Left lobe of liver (tissue), 2 donors: ENCODE measurements around the gene PLEKHM3. TPM values are rescaled to one million over a fixed set of nuclear protein-coding genes. Genes with fewer than 3 reads are reported as not detected.
"Not testable (repeated sequence)": the region's sequence is repeated elsewhere in the genome, so short reads cannot be mapped to it uniquely, and the experiment has no call there.

Experiments
- ATAC-seq: fragments of 200-7000 bp; cut with Tn5 transposase; one replicate; pipeline ENCODE4 v1.9.1; 2020; ENCODE audit warnings: mild to moderate bottlenecking, moderate library complexity
- DNase-seq: peaks from one replicate; pipeline ENCODE4 v3.0.0-alpha.2; 2020; ENCODE audit warnings: low spot score
- total RNA-seq: library from RNA; stranded (reverse); gene quantifications from one replicate; pipeline ENCODE4 v1.2.1, GENCODE V29; 2021
- donor health status: DM: no; HTN: no; CAD: no; lungs with moderate emphysema.
- donor health status: DM: no; HTN: yes; CAD: no.

The PLEKHM3 gene
- total RNA-seq, 1 donor from 2014 or later: 8.5 TPM

DNA sequence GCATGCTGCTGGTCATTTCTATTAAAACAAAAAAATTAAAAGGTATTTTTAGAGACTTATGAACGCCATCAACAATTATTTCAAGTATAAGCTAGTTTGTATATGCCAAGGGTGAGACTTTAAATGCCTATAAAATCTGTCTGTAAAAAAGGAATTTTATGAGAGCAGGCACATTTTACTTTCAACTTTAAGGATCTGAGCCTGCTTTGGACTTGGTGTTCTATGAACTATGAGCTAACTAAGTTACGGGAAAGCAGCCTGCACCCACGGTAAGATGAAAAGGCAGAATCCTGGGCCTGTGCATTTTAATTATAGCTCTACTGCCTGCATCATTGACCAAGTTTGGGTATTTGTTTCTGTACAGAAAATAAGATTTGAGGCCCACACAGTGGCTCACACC is 95.4 kb downstream of the PLEKHM3 start:
- ATAC-seq (peak; percentile 16), DNase-seq (no peak)

DNA sequence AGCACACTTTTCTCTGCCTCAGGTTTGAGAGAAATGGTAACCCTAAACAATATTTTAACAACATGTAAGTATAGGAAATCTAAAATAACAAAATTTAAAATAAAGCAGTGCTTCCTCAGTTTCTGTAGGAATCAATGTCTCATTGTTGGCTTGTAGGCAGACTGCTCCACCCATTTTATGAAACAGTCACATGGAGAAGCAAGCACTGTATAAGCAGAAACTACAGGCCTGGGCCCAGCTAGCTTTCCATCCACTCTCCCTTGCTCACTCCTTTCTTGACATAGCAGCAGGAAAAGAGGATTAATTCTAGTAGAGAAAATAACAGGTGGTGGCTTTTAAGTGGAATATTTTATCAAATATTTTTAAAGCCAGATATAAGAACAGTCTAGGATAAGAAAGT is 97.2 kb downstream of the PLEKHM3 start:
- ATAC-seq: no peak
- DNase-seq: no peak

DNA sequence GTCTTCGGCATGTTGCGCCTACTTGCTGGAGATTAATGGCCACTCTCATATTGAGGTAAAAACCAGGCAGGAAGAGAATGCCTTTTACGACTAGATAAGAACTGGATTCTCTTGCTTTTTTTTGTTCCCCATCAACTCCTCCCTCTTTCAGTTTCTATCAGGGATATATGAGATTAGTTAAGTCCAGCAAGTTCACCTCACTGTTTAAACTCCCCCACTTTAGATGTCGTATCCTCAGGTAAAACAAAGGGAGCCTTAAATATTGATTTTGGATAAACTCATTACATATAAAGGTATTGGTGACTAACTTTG is 98.4 kb downstream of the PLEKHM3 start:
- no peak for ATAC-seq
- no peak for DNase-seq

DNA sequence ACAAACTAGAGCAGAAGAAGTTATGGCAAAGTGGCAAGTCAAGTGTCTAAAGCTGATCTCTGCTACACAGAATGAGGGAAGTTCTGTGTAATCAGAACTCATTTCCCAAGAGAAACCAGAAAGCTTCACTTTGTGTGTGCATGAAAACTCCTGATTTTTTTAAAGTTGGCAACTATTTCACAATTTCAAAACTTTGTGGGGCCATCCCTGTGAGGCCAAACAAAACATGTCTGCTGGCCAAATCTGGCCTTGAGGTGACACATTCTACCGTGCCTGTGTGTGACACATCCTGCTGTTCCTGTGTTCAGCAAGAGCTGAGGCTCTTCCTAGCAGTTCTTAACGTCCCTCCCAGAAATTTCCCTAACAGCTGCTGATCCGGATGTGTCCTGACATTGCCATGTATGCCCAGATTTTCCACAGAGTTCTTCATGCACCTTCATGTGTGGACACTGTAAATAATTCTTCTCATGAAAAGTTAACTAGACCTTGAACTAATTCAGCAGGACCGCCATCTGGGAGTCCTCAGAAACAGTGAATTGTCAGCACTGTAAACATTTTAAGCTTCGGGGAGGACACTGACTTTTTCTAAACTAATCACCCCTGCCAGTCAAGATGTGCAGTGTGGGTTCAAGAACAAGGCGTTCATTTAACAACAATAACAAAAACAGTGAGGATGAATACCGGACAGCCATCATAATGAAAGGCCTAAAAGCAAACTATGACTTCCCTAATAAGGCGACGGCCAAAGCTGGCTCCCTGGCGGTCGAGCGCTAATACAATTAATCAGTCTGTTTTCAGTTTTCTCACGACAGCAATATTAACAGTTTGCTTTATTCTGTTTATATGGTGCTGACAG is 99.0 kb downstream of the PLEKHM3 start:
- DNase-seq (peak; percentile 81), ATAC-seq (peak; percentile 85)

DNA sequence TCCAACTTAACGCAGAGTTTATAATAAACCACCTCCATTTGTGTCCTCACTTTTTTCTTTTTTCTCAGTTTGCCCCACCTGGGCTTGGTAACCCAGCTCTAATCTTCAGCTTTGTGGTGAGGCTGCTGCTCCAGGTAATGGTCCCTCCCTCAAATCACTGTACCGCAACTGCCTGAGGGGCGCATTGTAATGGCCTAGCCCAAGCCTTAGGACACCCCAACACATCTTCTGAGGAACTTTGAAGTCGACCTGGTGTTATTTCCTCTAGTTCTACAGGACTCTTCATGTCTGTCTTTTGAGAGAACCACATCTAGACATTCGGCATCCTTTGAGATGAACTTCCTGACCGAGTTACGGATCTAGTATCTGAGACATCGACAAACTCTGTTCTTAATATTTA is 99.7 kb downstream of the PLEKHM3 start:
- ATAC-seq (no peak), DNase-seq (no peak)

DNA sequence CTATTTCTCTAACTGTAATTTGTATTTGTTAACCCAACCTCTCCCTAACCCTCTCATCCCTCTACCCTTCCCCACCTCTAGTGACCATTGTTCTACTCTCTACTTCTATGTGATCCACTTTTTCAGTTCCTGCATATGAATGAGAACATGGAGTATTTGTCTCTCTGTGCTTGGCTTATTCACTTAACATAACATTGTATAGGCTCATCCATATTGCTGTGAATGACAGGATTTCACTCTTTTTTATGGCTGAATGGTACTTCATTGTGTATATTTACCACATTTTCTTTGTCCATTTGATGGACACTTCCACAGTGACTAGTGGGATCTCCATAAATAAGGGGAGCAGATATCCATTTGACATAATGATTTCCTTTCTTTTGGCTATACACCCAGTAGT is 103.7 kb downstream of the PLEKHM3 start:
- DNase-seq: no peak

DNA sequence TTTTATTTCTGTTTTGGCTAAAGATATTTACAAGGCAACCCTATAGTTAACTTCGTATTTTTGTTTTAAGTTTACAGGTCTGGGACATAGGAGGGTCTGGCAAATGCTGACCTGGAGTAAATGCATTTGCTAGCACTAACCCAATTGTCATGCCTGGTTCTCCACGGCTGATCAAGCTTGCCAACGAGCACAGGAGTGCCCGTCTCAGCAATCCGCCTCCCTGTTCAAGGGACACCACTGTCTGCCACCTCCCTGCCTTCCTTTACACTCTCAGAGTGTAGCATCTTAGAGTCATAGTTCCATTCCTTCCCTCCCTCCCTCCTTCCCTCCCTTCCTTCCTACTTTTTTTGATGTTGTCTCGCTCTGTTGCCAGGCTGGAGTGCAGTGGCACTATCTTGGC is 104.6 kb downstream of the PLEKHM3 start:
- DNase-seq (no peak), ATAC-seq (no peak)

More for the DNA sequence above, 103.7 kb downstream of the PLEKHM3 start:
- no peak for ATAC-seq

DNA sequence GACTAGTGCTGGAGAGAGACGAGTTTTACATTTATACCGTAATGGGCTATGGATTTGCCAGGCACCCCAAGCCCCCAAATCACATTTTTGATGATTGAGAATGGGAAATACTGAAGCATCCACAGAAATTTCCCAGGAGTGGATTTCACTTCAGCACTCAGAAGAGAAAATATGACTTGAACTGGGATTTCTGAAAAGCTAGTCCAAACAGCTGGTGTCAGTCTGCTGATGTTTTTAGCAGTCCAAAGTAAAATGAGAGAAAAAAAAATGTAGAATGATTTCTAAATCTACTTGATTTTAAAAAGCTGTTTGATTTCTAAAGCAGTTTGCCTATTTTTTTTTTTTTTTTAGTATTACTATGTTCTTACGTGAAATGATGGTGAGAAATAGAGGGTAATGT is 105.0 kb downstream of the PLEKHM3 start:
- DNase-seq (no peak), ATAC-seq (no peak)

DNA sequence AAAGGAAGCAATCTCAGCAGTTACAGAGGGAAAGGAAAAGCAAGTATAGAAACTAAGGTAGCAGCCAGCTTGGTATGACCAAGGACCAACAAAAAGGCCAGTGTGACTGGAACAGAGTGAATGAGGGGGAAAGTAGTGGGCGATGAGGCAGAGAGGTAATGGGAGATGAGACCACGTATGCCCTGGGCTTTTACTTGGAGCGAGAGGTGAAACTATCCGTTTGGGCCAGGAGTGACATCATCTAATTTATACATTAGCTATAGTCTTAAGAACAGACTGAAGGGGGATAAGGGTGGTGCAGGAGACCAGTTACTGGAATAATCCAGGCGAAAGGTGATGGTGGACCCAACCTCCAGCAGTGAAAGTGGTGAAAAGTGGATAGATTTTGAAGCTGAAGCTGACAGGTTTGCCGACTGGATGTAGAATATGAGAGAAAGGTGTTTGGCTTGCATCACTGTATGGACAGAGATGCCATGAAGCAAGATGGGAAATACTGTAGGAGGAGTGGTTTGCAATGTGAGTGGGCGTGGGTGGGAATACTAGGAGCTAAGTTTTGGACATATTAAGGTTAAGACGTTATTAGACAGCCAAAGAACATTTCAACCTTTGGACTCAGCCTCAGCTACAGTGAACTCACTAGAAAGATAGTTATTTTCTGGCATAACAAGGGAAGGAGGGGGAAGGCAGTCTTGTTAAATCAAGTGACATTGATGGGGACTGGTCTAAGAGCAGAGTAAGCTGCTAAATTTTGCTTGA is 106.0 kb downstream of the PLEKHM3 start:
- no peak for DNase-seq
- no peak for ATAC-seq

DNA sequence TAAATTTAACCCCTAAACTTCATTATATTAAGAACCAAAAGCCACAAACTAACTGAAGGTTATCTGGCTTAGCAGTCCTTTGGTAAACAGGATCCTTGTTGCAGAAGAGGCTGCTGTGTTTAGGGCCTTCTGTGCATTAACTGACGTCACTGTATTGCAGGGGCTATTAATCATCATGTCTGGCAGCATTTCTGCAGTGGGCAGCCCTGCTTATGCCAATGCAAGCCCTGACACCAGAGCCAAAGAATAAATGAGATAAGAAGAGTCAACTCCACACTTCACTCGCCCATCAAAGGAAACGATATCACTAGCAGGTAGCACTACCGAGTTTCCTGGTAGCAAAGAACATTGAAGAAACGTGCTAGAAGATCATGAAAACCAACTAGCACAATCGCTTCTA is 110.6 kb downstream of the PLEKHM3 start:
- DNase-seq: no peak
- no peak for ATAC-seq

DNA sequence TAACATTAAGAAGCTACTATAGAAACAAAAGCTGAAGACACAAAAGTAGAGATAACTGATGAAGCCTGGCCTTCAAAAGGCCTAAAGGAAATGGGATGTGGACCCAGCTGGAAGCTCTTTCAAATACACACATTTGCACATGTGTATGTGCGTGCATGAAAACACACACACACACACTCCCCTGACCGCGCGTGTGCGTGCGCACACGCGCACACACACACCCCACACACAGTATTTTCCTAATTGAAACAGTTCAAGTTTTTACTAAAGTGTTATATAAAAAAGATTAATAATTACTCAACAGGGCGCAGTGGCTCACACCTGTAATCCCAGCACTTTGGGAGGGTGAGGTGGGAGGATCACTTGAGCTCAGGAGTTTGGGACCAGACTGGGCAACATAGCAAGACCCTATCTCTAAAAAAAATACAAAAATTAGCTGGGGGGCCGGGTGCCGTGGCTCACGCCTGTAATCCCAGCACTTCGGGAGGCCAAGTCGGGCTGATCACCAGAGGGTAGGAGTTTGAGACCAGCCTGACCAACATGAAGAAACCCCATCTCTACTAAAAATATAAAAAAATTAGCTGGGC is 111.5 kb downstream of the PLEKHM3 start:
- DNase-seq (no peak), ATAC-seq (no peak)

DNA sequence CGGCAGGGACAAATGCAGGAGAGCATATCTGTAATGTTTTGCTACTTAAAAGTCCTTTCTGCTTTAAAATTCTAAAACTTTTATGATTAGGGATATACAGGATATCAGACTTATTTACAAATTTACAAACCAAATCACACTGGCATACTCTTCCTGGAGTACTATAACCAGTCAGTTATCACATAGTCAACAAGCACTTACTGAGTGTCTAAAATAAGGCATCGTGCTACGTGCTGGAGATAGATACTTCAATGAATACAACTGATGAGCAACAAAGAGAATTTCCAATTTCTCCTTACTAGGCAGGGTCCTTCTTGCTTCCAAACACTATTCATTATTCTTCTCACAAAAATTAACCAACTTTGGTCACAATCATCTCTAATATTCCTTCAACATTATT is 113.5 kb downstream of the PLEKHM3 start:
- ATAC-seq: no peak
- no peak for DNase-seq

DNA sequence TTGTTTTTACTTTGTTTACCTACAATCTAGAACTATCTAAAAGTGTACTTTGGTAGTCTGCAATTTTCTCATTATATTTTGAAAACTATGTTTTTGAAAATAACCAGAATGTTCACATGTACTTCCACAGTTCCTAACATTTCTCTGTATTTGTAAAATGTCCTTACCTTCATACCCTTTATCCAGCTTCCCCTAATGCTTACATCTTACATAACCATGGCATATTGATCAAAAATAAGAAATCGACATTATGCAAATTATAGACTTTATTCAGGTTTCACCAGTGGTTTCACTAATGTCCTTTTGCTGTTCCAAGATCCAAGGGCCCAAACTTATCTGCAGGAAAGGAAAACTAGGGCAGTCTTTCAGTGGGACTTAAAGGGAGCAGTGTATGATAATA is 114.1 kb downstream of the PLEKHM3 start:
- DNase-seq (no peak), ATAC-seq (no peak)

DNA sequence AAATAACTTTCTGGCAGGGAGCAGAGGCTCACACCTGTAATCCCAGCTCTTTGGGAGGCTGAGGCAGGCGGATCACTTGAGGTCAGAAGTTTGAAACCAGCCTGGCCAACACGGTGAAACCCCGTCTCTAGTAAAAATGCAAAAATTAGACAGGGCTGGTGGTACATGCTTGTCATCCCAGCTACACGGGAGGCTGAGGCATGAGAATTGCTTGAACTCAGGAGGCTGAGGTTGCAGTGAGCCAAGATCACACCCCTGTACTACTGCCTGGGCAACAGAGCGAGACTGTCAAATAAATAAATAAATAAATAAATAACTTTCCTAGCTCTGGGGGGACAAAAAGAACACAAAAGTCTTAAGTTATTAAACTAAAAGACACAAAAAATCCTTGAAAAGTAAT is 118.8 kb downstream of the PLEKHM3 start:
- not testable (repeated sequence) for DNase-seq, ATAC-seq

DNA sequence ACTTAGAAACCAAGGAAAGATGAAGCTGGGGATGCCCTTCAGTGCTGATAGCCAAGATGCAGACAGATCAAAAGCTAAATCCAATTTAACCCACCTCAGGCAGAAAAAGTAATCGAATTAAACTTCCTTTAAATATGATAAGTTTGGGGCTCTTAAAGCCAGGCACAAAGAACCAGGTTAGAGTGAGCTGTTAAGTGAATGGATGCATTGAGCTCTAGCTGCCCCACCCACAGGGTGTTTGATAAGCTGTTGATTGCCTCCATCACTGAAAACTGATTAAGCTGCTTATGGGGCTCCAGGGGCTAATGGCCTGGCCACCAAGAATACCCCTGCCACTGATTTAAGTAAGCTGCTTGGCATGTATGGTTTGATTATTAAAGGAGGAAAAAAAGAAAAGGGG is 119.8 kb downstream of the PLEKHM3 start:
- ATAC-seq (no peak), DNase-seq (no peak)

DNA sequence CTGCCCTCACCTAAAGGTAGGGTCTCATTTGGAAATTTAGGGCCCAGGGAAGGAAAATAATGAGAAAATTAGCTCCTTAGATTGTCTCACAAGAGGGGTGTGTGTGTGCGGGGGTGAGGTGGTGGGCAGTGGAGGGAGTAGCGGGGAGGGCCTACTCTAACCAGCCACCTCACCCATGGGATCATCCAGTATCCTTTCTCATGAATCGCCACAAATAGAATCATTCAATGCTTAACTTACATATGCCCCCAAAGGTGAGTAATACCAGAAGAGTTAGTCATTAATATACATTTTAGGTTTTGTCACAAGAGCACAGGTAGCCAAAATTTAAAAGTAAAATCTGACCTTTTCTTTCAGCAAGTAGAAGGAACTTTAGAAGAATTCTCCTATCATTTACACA is 122.1 kb downstream of the PLEKHM3 start:
- no peak for ATAC-seq
- no peak for DNase-seq

DNA sequence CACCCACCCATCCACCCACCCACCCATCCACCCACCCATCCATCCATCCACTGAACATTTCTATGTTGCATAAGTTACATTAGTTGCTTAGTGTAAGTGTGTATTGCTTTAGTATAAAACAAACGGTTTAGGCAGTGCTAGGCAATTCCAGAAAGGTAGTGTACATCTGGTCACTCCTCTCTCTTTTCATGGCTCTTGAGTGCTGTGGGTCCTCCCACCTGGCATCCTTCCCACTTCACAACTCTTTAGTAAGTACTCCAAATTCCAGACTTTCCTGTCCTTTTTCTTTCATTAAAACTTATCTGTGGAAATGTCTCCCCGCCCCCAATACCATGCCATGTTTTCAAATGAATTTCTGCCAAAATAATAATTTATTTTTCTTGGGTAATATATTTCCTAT is 122.5 kb downstream of the PLEKHM3 start:
- DNase-seq: no peak
- ATAC-seq: peak; percentile 33

DNA sequence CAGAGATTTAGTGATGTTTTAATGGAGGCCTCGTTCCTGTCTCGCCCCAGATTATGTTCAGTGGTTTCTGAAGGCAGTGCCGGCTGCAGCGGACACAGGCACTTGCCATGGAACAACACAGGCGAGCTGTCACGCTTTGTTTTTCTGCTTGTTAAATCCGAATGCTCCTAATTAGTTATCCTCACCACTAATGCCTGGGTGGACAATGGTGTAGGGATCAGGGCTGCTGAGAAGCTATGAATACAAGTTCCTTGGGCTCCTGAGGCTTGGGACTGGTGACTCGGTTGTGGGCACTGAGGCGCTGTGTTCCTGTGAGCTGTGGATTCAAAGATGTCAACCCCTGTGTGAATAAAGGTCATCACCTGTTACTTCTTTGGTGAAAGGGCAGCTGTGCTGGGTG is 123.5 kb downstream of the PLEKHM3 start:
- ATAC-seq (no peak), DNase-seq (no peak)

DNA sequence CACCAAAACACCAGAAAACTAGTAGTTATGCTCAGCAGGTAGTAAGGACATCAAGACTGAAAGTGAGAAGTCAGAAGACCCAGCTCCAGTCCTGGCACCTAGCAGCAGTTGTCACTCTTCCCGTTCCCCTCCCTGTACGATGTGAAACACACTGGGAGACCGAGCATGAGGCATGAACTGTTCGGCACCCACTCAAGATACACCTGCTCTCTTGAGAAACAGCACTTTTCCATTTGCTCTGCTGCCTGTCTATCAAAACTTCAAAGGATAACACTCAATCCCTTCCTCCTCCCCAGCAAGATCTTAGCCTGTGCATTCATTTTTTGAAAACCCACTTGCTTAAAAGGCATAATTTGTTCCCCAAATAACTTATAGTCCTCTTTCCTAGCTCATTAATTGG is 123.9 kb downstream of the PLEKHM3 start:
- ATAC-seq (no peak), DNase-seq (no peak)

DNA sequence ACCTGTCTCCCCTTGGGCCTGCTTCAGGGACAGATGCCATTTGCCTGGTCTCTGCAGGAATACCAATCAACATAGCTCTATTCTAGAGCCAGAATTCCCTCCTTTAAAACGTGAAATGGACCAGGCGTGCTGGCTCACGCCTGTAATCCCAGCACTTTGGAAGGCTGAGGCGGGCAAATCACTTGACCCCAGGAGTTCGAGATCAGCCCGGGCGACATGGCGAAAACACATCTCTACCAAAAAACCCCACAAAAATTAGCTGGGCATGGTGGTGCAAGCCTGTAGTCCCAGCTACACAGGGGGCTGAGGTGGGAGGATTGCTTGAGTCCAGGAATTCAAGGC is 127.0 kb downstream of the PLEKHM3 start:
- DNase-seq (no peak), ATAC-seq (no peak)

DNA sequence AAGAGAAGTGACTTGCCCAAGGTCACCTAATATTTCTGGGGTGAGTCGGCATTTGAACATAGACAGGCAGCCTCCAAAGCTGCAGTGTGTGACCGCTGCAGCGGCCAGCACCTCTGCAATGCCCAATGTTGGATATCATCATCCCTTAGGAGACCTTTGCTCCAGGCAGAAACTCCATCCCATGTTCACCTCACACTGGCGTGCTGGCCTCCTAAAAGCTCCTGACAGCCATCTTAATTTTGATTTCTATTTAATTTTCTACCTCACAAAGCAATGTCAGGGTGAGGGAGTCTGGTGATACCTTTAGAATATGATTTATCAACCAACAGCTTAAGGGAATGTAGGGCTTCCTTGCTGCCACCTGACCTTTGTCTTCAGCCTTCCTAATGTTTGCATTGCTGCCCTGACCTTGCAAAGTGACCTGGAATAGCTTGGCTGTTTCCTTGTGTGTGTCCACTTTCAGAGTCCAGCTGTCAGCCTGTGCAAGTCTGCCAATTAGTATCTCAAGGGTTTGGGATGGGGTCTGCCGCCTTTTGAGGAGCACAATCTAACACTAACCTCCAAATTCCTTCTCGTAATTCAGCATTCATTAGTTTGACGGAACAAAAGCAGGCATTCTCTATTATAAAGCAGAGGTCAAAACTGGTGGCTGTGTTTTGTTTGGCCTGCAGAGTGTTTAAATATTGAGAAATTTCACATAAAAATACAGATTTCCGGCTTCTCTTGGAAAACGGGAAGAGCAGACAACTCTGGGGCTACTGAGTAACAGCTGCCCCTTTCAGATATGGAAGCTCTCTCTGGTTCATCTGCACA is 127.6 kb downstream of the PLEKHM3 start:
- peak; percentile 78 for ATAC-seq

More for the DNA sequence above, 127.6 kb downstream of the PLEKHM3 start:
- DNase-seq: peak; percentile 77
